Vagina (tissue), 2 donors: ENCODE data around the gene LTBP3.

Experiments
- CTCF ChIP-seq, 3 experiments: fragments of 450-650 bp in 2 of 3; fragments of 200-600 bp in 1 of 3; sonication (generic) in 1 of 3; IDR thresholded peaks; one replicate each; pipeline ENCODE4 v1.5.1; 2017 to 2019; ENCODE audit warnings: antibody characterized with exemption in 3 of 3, mild to moderate bottlenecking in 2 of 3, moderate library complexity in 2 of 3
- POLR2A ChIP-seq, 2 donors: fragments of 450-650 bp; IDR thresholded peaks; one replicate each; pipeline ENCODE4 v1.6.1; 2017; ENCODE audit warnings: antibody characterized with exemption in 2 of 2, mild to moderate bottlenecking in 2 of 2, moderate library complexity in 2 of 2
- POLR2AphosphoS5 ChIP-seq, 2 donors: sonication (generic); formaldehyde crosslinking; IDR thresholded peaks; one replicate each; pipeline ENCODE4 v1.9.0; 2017; ENCODE audit warnings: antibody characterized with exemption in 2 of 2, mild to moderate bottlenecking in 2 of 2, low read depth in 1 of 2; ENCODE audit not compliant: insufficient read depth in 1 of 2

- no peak for TF ChIP-seq CTCF (IDR thresholded peaks at IDR 0.05)
- no peak for TF ChIP-seq POLR2A (IDR thresholded peaks at IDR 0.05)
- no peak for TF ChIP-seq POLR2AphosphoS5 (IDR thresholded peaks at IDR 0.05; ENCODE audit: insufficient read depth in 1 of 2, low read depth in 1 of 2)
Observed at GRCh38 chr11:65574811-65575567, 16.8 kb upstream of the LTBP3 start.
